ENCODE measurements around the gene TRAF3.
"Not testable (repeated sequence)": the region's sequence is repeated elsewhere in the genome, so short reads cannot be mapped to it uniquely, and the experiment has no call there.

The TRAF3 gene

GRCh38 chr14:102896735-102897134, 119.5 kb downstream of the TRAF3 start:
- DNase-seq, result not testable (repeated sequence)

DNA sequence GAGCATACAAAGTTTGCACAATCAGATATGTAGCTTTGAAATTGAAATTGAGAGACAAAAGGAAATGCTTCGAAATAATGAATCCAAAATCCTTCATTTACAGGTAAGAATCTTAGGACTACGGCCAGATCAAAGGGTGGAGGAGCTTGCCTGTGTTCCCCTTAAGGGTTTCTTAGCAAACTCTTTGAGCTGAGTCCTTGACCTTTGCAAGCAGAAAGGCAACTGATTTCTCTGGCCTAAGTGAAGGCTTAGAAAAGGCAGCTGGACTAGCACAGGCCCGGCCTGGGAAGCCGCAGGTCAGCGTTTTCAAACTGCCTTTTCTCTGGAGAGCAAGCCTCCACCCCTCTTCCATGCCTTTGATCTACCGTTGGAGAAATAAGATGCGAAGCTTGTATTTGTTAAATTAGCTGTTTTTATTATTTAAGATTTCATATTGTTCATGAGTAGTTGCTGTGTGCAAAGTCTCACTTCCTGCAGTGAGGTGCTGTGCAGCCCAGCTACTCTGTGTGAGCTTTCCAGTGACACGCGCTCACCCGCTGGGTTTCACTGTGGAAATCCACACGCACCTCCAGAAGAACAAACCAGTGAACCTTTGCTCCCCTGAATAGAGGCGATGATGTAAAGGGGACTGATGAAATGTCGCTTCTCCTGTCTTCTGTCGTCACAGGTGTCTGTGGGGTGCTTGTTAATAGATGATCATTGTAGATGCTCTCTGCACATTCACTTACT, 120.2 kb downstream of the TRAF3 start:
- no peak for DNase-seq

DNA sequence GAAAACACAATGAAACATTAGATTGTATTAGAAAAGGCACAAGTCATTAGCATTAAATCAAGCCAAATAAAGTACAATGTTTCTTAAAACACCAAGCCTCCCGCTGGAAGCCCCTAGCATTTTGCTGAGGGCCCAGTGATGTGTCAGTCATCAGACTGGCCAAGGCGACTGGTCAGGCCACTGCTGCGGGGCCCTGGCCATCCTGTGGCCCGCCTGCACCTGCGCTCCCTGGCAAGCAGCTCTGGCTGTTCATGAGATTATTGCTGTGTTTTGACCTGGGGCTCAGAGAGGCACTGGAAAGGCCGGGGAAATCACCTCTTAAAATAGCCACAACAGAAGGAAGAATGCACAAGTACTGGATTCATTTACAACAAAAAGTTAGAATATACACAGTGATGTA, 121.0 kb downstream of the TRAF3 start:
- no peak for DNase-seq

GRCh38 chr14:102898776-102899515, 121.7 kb downstream of the TRAF3 start:
- no peak for DNase-seq

DNA sequence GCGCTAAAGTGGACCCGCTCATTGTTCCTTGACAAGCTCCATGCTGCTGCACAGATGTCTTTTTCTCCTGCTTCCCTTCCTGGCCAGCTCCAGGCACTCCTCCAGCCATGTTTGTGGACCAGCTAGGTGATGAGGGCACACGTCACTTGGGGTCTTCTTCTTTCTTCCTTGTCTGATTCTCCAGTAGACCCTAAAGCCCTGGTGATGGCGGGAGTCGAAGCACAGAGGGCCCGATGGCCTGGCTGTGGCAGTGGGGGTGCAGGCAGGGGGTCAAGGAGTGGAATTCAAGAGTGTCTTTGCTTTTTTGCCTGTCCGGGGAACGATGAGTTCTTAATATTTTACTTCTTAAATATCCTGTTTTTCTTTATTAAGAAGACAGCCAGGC, 122.3 kb downstream of the TRAF3 start:
- no peak for DNase-seq

GRCh38 chr14:102900631-102901571, 123.7 kb downstream of the TRAF3 start:
- no peak for DNase-seq

DNA sequence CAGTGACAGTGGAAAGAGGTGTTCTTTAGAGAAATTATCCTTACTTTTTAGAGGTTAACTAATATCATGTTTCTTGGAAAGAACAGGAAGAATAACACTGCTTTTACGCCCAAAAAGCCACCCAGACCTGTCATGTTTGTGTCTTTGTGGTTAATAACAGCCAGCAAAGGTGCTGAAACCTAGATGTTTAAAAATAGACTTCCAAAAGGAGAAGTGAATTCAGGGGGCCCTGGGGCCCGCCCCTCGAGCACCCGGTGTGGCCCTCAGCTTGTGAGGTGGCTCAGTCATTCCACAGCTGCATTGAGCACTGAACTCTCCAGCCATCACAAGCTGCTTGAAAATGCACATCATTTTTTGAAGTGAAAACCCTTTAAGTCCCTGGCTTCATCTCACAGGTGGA, 124.4 kb downstream of the TRAF3 start:
- no peak for DNase-seq

DNA sequence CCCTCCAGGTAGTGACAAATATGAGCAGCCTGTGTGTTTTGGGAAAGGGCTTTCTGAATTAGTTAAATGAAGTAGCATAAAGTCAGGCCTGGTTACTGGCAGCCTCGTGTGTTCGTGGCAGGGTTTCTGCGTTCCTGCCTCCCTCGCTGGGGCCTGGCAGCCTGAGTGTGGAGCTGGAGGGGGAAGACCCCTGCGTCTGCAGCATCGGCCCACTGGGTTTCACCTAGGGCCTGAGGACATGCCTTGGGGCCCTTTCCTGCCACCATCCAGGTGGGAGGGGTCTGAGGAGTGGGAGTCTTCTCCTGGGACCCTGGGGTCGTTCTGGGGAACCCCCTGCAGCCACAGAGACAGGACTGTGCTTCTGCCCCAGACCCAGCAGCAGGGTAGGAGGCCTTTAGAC, 124.8 kb downstream of the TRAF3 start:
- no peak for DNase-seq

- no peak for DNase-seq
Measured at GRCh38 chr14:102902523-102903247, 125.4 kb downstream of the TRAF3 start.

GRCh38 chr14:102903248-102903888, 126.1 kb downstream of the TRAF3 start:
- no peak for DNase-seq

GRCh38 chr14:102903889-102904512, 126.8 kb downstream of the TRAF3 start:
- no peak for DNase-seq

GRCh38 chr14:102905116-102906108, 128.2 kb downstream of the TRAF3 start:
- DNase-seq, result no peak

DNA sequence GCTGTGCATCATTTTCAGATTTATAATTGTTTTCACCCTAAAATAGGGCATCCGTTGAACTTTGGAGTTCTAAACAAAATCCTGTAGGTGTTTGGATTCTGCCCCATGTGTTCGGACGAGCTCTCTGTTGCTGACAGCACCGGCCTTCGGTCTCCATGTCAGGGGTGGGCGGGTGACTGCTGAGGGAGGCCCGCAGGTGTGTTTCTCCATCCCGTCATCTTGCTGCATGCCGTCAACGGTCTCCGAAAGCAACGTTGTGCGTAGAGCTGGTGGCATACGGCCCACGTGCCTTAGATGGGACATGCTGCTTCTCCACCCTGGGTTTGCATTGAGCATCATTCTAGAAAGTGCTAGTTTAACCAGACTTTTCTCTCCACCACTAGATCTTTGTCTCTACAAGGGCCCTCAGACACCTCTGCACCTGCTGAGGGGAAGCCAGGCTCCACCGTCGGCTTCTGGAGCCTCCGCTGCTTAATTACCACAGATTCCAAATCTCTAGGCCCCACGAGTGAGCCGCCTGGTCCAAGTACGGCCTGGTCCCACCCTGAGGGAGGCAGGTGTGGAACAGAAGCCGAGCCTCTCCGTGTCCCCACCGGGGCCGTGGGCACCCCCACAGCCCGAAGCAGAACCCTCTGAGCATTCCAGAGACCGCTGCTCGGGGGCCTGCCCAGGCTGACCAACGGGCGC, 129.5 kb downstream of the TRAF3 start:
- no peak for DNase-seq

DNA sequence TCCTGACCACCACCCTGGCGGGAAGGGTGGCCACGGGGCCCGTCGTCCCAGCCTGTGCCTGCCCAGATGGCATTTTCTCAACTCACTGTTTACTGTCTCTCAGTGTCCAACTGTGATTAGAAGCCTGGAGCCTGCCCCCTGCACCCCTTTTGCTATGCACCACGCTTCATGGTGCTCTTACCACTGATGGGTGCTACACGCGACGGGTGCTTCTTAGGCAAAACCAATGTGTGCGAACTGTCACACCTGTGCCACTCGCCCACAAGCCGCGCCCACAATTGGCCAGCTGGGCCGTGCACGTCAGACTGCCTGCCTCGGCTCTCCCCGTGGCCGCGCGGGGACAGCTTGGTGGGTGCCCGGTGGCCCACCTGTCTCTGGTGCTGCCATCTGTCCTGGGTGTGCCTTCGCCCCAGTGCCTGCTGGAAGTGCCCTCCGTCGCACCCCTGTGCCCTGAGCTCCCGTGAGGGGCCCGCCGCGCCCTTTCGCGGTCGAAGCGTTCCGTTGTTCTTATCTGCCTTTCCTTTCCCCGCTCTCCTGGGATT, 130.1 kb downstream of the TRAF3 start:
- DNase-seq, result no peak

- no peak for DNase-seq
Measured at GRCh38 chr14:102907980-102908730, 130.9 kb downstream of the TRAF3 start.

DNA sequence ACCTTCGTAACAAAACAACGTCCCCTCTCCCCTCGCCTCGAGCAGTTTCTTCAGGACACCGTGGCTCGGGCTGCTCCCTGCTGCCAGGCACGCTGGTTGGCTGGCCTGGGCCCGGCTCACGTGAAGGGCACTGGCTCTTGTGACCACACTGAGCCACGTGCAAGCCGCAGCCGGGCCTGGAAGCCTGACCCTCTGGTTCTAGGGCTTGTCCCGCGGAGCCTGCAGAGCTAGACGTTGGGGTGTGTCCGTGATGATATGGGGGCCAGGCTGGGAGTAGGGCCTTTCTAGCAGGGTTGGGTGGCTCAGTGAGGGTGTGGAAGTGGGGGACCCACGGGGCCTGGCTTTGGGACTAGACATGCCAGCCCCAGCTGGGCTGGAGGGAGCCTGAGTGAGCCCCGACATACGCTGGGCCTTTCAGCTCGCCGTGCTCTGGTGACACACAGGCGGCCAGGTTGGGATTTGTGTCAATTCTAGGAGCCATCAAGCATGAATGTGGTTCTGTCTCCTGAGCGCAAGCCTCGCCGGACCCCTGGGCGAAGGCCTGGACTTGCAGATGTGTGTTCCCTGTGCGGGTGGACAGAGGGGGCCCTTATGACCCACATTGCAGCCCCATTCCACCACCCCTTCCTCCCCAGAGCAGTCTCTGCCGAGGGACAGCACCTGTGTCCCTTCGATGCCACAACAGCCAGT, 131.7 kb downstream of the TRAF3 start:
- no peak for DNase-seq

- no peak for DNase-seq
Measured at GRCh38 chr14:102909462-102909861, 132.2 kb downstream of the TRAF3 start.

GRCh38 chr14:102909911-102910310, 132.7 kb downstream of the TRAF3 start:
- DNase-seq, result no peak

Measured in central memory CD4-positive, alpha-beta T cell (primary cell).